Vagina (tissue), 2 donors: Measurements from ENCODE around the gene AUP1. TPM values are rescaled to one million over a fixed set of nuclear protein-coding genes. Genes with fewer than 3 reads are reported as not detected.

ENCODE experiments used
- DNase-seq, 2 donors: peaks; one replicate each; pipeline ENCODE4 v3.0.0-alpha.2; 2017; ENCODE audit errors: extremely low spot score in 2 of 2
- H3K27ac ChIP-seq: fragments of 200-600 bp; sonication (generic); one replicate; pipeline ENCODE4 v1.5.1; 2019
- H3K27me3 ChIP-seq: fragments of 200-600 bp; sonication (generic); one replicate; pipeline ENCODE4 v1.5.1; 2019
- H3K36me3 ChIP-seq, 2 donors: fragments of 200-600 bp; sonication (generic); one replicate each; pipeline ENCODE4 v1.5.1; 2017 to 2019
- H3K4me1 ChIP-seq: fragments of 200-600 bp; sonication (generic); one replicate; pipeline ENCODE4 v1.5.1; 2019
- H3K4me3 ChIP-seq, 2 donors: fragments of 200-600 bp; sonication (generic); 1 replicate in 1 of 2; 2 replicates in 1 of 2; pipeline ENCODE4 v1.5.1; 2016 to 2019
- H3K9me3 ChIP-seq: fragments of 200-600 bp; sonication (generic); one replicate; pipeline ENCODE4 v1.5.1; 2019
- CTCF ChIP-seq, 3 experiments: fragments of 450-650 bp in 2 of 3; fragments of 200-600 bp in 1 of 3; sonication (generic) in 1 of 3; IDR thresholded peaks; one replicate each; pipeline ENCODE4 v1.5.1; 2017 to 2019; ENCODE audit warnings: antibody characterized with exemption in 3 of 3, mild to moderate bottlenecking in 2 of 3, moderate library complexity in 2 of 3
- POLR2A ChIP-seq, 2 donors: fragments of 450-650 bp; IDR thresholded peaks; one replicate each; pipeline ENCODE4 v1.6.1; 2017; ENCODE audit warnings: antibody characterized with exemption in 2 of 2, mild to moderate bottlenecking in 2 of 2, moderate library complexity in 2 of 2
- POLR2AphosphoS5 ChIP-seq, 2 donors: sonication (generic); formaldehyde crosslinking; IDR thresholded peaks; one replicate each; pipeline ENCODE4 v1.9.0; 2017; ENCODE audit warnings: antibody characterized with exemption in 2 of 2, mild to moderate bottlenecking in 2 of 2, low read depth in 1 of 2; ENCODE audit not compliant: insufficient read depth in 1 of 2
- intact Hi-C: fragments of 100-400 bp; cut with DNase I; formaldehyde crosslinking; loops from one replicate; pipeline ENCODE4 v1.15.1; 2023
- total RNA-seq: library from RNA; depleted of rRNA; stranded (reverse); fragments of >200 nt; gene quantifications from one replicate; pipeline ENCODE4 v1.2.3, GENCODE V29; 2016

AUP1 gene
- total RNA-seq, 1 donor from 2014 or later: 124 TPM

DNA sequence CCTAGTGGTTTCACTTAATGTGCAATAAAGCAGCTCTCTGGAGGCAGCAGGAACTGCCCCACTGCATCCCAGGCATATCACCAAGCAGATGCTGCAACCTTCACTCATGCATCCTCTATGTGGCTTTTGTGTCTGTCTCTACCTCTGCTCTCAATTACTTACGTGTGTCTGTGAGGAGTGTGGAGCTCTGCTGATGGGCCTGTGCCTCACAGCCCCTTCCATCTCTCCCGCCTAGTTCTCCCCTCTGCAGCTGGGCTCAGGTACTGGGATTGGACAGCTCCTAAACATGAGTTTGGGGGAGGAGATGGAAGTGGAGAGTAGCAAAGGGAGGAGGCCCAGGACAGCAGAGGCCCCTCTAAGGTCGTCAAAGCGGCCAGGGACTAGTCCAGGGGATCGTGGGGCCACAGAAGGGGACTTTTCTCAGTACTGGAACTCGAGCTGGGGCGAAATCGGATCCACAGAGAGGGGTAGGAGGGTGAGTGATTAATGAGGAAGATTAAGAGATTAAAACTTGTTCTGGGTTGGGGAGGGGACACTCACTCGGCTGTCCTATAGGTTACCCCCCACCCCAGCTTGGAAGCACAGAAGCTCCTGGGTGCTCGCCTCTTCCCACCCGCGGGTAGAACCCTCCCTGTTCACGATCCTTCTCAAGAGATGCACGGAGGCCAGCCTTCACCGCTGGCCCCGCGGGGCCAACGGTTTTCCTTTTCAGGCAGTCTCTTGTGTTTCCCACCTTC lies 28.0 kb downstream of the AUP1 start:
- Histone ChIP-seq H3K36me3 (peaks cover 0 to 20% of the 10 kb centered on the region in 2 donors), H3K4me1 (peaks cover 68% of the 10 kb centered on the region), H3K9me3 (no peaks in the 10 kb centered on the region), H3K27me3 (peaks cover 10% of the 10 kb centered on the region), H3K4me3 (no peak overlapping the region), H3K27ac (no peak overlapping the region)
- no peak for DNase-seq
- intact Hi-C loops: no loop called here
- TF ChIP-seq POLR2A (IDR thresholded peaks at IDR 0.05) (no peak), POLR2AphosphoS5 (IDR thresholded peaks at IDR 0.05; ENCODE audit: insufficient read depth in 1 of 2, low read depth in 1 of 2) (no peak)

GRCh38 chr2:74500578-74500946 lies 28.9 kb downstream of the AUP1 start:
- TF ChIP-seq CTCF (IDR thresholded peaks at IDR 0.05): no peak
- no peak for TF ChIP-seq POLR2AphosphoS5 (IDR thresholded peaks at IDR 0.05; ENCODE audit: insufficient read depth in 1 of 2, low read depth in 1 of 2)
- TF ChIP-seq POLR2A (IDR thresholded peaks at IDR 0.05): no peak
- intact Hi-C loops: no loop called here
- no peak overlapping the region for H3K4me3 ChIP-seq
- peaks cover 58% of the 10 kb centered on the region for H3K4me1 ChIP-seq
- no peaks in the 10 kb centered on the region for H3K9me3 ChIP-seq
- H3K36me3 ChIP-seq: peaks cover 0 to 11% of the 10 kb centered on the region in 2 donors
- no peak overlapping the region for H3K27ac ChIP-seq
- no peak for DNase-seq
- peaks cover 10% of the 10 kb centered on the region for H3K27me3 ChIP-seq

DNA sequence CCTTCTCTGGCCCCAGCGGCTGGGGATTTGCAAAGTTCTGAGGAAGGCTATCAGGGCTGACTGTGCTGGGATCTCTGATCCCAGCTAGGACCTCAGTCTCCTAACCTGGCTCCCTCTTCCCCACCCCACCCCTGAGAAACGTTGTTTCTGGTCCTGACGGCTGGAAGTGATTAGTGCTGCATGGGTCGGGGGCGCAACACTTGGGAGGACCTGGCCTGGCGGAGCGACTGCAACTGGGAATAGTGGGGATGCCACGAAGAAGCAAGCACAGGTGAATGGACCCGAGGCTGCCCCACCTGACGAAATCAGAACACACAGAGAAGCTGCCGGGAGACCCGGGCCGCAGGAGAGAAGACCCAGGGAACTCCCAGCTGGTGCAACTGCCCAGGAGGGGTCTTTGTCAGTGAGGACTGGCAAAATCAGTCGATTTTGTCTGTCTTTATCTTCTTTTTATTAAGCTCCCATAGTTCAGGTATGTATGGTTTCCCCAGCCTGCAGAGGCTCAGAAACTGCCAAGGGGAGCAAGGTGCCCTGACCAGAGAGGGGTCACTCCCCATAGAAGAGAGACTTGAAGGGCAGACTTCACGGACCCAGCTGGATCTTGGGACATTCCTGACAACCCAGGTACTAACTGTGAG lies 29.4 kb downstream of the AUP1 start:
- no peaks in the 10 kb centered on the region for H3K9me3 ChIP-seq
- H3K27me3 ChIP-seq: peaks cover 10% of the 10 kb centered on the region
- H3K4me3 ChIP-seq: peak overlapping the region in 1 of 2 donors; percentile 40

GRCh38 chr2:74499267-74499939 lies 30.1 kb downstream of the AUP1 start, which contains the start of gene LBX2:
LBX2 (minus strand) TSS chr2:74499603; CDS start chr2:74499537, 66 bp downstream.
- no peak for DNase-seq
- H3K4me3 ChIP-seq: peak within 1 kb of the TSS; percentile 21 to 40
- peaks cover 0 to 3% of the 10 kb centered on the region in 2 donors for H3K36me3 ChIP-seq
- intact Hi-C loops: no loop called here
- H3K27ac ChIP-seq: no peak within 1 kb of the TSS
- H3K27me3 ChIP-seq: peaks cover 10% of the 10 kb centered on the region
- peaks cover 47% of the 10 kb centered on the region for H3K4me1 ChIP-seq
- no peaks in the 10 kb centered on the region for H3K9me3 ChIP-seq
- no peak for TF ChIP-seq POLR2AphosphoS5 (IDR thresholded peaks at IDR 0.05; ENCODE audit: insufficient read depth in 1 of 2, low read depth in 1 of 2)
- TF ChIP-seq POLR2A (IDR thresholded peaks at IDR 0.05): no peak
- no peak for TF ChIP-seq CTCF (IDR thresholded peaks at IDR 0.05)

More for the DNA sequence above, 29.4 kb downstream of the AUP1 start:
- Histone ChIP-seq H3K4me1 (peaks cover 53% of the 10 kb centered on the region), H3K27ac (no peak overlapping the region), H3K36me3 (peaks cover 0 to 8% of the 10 kb centered on the region in 2 donors)
- intact Hi-C loops: no loop called here
- no peak for DNase-seq
- no peak for TF ChIP-seq POLR2A (IDR thresholded peaks at IDR 0.05)
- TF ChIP-seq CTCF (IDR thresholded peaks at IDR 0.05): no peak
- TF ChIP-seq POLR2AphosphoS5 (IDR thresholded peaks at IDR 0.05; ENCODE audit: insufficient read depth in 1 of 2, low read depth in 1 of 2): no peak

DNA sequence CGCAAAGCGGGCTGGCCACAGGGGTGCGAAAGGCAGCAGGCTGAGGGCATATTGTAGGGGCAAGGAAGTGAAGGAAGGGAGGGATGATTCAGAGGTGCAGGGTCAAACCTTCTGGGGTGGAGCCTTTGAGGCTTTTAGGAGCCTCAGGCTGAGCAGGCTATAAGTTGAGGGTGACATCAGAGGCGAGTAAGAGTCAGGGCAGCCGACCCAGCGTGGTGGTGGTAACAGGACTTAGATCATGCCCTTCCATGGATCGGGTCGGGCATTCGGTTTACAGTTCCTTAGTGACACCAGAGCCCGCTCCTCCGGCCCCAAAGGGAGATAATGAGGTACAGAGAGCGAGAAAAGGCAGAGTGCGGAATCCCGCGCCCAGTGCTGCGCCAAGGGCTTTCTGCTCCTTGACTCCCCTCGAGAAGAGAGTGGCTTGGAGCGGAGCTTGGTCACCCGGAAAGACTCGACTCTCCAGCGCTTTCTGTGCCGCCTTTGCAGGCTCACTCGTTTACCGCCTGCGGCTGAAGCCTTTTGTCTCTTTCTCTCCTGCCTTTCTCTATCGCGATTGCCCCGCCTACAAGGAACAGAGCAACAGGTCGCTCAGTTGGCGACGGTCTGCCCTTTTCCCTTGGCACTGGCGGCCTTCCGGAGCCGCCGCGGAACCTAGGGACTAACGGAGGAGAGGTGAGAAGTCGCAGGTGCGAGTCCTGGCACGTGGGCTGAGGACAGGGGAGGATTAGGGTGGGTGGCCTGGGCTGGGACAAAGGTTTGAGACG lies 30.8 kb downstream of the AUP1 start:
- intact Hi-C loops: no loop called here
- H3K27ac ChIP-seq: no peak overlapping the region
- peaks cover 10% of the 10 kb centered on the region for H3K27me3 ChIP-seq
- H3K4me1 ChIP-seq: peaks cover 43% of the 10 kb centered on the region
- H3K9me3 ChIP-seq: no peaks in the 10 kb centered on the region
- TF ChIP-seq CTCF (IDR thresholded peaks at IDR 0.05) (no peak), POLR2AphosphoS5 (IDR thresholded peaks at IDR 0.05; ENCODE audit: insufficient read depth in 1 of 2, low read depth in 1 of 2) (no peak), POLR2A (IDR thresholded peaks at IDR 0.05) (no peak)
- peaks cover 0 to 9% of the 10 kb centered on the region in 2 donors for H3K36me3 ChIP-seq
- DNase-seq: no peak
- H3K4me3 ChIP-seq: peak overlapping the region; percentile 21 to 40
